OCI-LY1 (cell line): ENCODE results near the gene FYTTD1.

Experiments
- CTCF ChIP-seq: fragments of 200-600 bp; sonication (generic), shearing (Covaris generic); IDR thresholded peaks from 2 replicates; pipeline ENCODE4 v1.5.1; 2017; ENCODE audit warnings: mild to moderate bottlenecking, antibody characterized with exemption, low read length, moderate library complexity, mixed read lengths
- EZH2 ChIP-seq: fragments of 200-600 bp; sonication (generic), shearing (Covaris generic); IDR thresholded peaks from 2 replicates; pipeline ENCODE4 v1.8.0; 2017; ENCODE audit warnings: borderline replicate concordance, mixed run types, mild to moderate bottlenecking, antibody characterized with exemption, low read length, moderate library complexity, mixed read lengths

- TF ChIP-seq CTCF, result no peak
- TF ChIP-seq EZH2, result no peak
These were observed 34.4 kb downstream of the FYTTD1 start for GRCh38 chr3:197784019-197784585.
